ENCODE results near the gene SRM.

The SRM gene

DNA sequence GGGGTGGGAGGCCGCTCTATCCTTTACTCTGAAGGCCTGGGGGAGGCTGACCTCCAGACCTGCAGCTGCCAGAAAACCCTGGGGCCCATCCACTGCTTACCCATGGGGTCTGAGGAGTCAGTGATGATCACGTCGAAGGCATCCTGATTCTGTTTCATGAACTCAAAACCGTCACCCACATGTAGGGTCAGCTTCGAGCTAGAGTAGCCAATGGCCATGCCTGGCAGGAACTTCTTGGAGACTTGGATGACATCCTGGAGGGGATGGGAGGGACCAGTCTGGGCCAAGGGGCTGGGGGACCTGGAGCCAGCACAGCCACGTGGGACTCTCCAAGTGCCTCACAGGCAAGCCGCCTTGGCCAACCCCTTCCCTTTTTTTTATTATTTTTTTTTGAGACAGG, 3.3 kb downstream of the SRM start:
- DNase-seq (ENCODE audit: low read depth): no peak
- no peak overlapping the region for H3K4me3 ChIP-seq (ENCODE audit: low read length)
- TF ChIP-seq, protein P1, sequence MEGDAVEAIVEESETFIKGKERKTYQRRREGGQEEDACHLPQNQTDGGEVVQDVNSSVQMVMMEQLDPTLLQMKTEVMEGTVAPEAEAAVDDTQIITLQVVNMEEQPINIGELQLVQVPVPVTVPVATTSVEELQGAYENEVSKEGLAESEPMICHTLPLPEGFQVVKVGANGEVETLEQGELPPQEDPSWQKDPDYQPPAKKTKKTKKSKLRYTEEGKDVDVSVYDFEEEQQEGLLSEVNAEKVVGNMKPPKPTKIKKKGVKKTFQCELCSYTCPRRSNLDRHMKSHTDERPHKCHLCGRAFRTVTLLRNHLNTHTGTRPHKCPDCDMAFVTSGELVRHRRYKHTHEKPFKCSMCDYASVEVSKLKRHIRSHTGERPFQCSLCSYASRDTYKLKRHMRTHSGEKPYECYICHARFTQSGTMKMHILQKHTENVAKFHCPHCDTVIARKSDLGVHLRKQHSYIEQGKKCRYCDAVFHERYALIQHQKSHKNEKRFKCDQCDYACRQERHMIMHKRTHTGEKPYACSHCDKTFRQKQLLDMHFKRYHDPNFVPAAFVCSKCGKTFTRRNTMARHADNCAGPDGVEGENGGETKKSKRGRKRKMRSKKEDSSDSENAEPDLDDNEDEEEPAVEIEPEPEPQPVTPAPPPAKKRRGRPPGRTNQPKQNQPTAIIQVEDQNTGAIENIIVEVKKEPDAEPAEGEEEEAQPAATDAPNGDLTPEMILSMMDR (IDR thresholded peaks at IDR 0.05; ENCODE audit: insufficient read depth, low read depth, low read length, missing control alignments): no peak

DNA sequence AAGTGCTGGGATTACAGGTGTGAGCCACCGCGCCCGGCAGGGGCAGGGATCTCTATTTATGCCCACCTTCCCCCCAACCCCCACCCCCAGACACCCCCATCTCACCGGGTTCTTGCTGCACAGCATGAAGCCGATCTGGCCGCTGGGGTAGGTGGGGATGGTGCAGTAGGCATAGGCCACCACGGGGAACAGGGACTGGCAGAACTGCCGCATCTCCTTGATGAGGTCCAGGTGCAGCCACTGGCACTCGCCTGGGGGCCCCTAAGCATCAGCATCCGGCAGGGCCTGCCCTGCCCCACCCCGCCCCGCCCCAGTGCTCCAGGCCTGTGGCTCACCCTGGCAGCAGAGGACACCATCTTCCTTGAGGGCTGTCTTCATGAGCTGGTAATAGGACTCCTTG, 4.1 kb downstream of the SRM start:
- TF ChIP-seq, protein P1 (IDR thresholded peaks at IDR 0.05; ENCODE audit: insufficient read depth, low read depth, low read length, missing control alignments): no peak
- no peak overlapping the region for H3K4me3 ChIP-seq (ENCODE audit: low read length)
- no peak for DNase-seq (ENCODE audit: low read depth)

DNA sequence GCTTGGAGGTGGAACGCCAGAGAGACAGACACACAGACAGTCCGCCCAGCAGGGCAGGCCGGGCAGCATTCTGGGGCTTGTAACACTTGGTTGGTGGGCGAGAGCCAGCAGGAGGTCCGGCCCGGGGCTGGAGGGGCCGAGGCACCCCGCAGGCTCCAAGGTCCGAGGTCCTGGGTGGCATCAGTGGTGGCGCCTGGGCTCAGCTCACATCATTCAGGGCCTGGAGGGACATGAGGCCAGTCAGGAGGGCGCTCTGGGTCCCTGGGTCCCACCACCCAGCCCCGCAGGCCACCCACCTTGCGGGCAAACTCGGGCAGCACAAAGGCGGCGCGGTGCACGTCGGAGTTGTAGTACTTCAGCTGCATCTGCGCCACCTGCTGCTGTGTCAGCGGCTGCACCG, 5.2 kb downstream of the SRM start:
- no peak overlapping the region for H3K4me3 ChIP-seq (ENCODE audit: low read length)
- no peak for DNase-seq (ENCODE audit: low read depth)
- TF ChIP-seq, protein P1 (IDR thresholded peaks at IDR 0.05; ENCODE audit: insufficient read depth, low read depth, low read length, missing control alignments): no peak

DNA sequence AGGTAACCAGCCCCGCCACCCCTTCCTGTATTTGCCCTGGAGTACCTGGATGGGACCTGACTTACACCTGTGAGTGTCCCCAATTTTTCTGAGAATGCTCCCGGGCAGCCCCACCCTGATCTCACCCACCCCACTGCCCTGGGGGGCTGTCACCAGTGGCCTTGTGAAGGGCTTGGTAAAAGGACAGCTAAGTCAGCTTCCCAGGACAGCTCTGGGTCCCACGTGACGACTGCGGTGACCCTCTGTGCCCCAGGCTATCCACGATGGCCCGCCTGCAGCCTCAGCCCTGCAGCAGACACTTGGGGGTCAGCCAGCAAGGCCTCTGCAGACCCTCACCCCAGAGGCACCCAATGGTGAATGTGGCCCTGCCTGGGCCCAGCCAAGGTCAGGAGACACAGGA, 5.6 kb downstream of the SRM start:
- no peak overlapping the region for H3K4me3 ChIP-seq (ENCODE audit: low read length)
- TF ChIP-seq, protein P1 (IDR thresholded peaks at IDR 0.05; ENCODE audit: insufficient read depth, low read depth, low read length, missing control alignments): no peak
- DNase-seq (ENCODE audit: low read depth): no peak

DNA sequence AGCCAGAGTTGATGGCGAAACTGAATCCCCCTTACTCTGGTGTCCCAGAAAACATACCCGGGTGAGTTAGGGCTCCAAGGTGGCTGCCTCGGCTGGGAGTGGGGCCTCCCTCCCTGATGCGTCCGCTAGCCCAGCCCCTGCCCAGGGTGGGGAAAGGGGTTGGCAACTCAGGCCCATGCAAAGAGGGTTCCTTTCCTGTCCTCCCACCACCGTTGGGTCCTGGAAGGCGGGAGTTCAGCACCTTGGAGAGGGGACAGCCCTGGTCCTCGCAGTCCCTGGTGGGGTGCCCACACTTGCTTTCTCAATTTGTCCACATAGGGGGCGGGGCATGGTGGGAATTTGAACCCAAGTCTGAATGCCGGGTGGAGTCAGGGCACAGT, 6.1 kb downstream of the SRM start:
- DNase-seq (ENCODE audit: low read depth): peak; percentile 21
- TF ChIP-seq, protein P1 (IDR thresholded peaks at IDR 0.05; ENCODE audit: insufficient read depth, low read depth, low read length, missing control alignments): no peak
- no peak overlapping the region for H3K4me3 ChIP-seq (ENCODE audit: low read length)

DNA sequence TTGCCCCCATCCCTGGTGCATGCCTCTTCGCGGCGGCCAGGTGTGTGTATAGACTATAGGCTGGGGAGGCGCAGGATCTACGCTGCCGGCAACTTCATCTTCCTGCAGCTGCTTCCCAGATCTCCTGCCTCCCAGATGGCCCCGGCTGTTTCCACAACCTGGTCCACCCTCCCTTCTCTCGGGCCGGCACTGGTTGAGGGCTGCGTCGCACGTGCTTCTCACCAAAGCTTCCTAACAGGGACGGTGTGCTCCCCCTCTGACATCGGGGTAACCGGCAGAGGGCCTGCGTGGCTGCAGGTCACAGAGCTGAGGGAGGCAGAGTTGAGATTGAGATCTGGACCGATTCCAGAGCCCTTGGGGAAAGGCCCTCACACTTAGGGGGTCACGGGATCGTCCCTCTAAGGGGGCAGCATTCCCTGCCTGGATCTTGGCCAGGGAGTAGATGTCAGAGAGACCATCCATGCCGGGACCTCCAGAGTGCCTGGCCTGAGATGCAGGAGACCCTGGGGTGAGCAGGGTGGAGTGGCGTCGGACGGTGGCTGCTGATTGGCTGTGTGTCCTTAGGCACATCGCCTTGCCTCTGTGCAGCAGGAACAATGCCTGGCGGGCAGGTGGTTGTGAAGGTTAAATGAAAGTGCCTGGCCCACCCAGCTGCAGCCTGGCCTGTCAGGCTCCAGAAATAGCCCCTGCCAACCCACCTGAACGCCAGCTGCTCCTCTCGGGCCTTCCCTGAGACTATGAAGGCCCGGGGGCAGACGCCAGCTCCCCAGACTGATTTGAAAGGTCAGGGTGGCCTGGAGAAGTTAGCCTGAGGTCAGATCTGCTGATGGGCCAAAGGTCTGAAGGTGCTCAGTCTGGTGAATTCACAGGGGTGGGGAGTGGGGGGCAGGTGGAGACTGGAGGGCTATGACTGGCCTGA, 6.7 kb downstream of the SRM start:
- no peak for DNase-seq (ENCODE audit: low read depth)
- TF ChIP-seq, protein P1 (IDR thresholded peaks at IDR 0.05; ENCODE audit: insufficient read depth, low read depth, low read length, missing control alignments): no peak
- no peak overlapping the region for H3K4me3 ChIP-seq (ENCODE audit: low read length)

Data from epithelial cell of esophagus (primary cell).